Amniotic epithelial cell (primary cell): ENCODE measurements around the gene ARHGEF10L.
"Not testable (repeated sequence)": the region's sequence is repeated elsewhere in the genome, so short reads cannot be mapped to it uniquely, and the experiment has no call there.

ENCODE experiments used
- DNase-seq: peaks from one replicate; pipeline ENCODE4 v3.0.0-alpha.2; 2010; ENCODE audit warnings: low read depth

The ARHGEF10L gene

GRCh38 chr1:17744666-17745478 lies 205.4 kb downstream of the ARHGEF10L start:
- DNase-seq, result no peak

GRCh38 chr1:17745479-17745955 lies 206.0 kb downstream of the ARHGEF10L start:
- no peak for DNase-seq

GRCh38 chr1:17746281-17746680 lies 206.8 kb downstream of the ARHGEF10L start:
- DNase-seq, result not testable (repeated sequence)

- DNase-seq, result no peak
Measured at GRCh38 chr1:17746920-17747319, 207.4 kb downstream of the ARHGEF10L start.
